ENCODE results near the gene C2orf76.
"Not testable (repeated sequence)": the region's sequence is repeated elsewhere in the genome, so short reads cannot be mapped to it uniquely, and the experiment has no call there.

Gene C2orf76

GRCh38 chr2:119393971-119394748 lies 27.5 kb upstream of the C2orf76 start:
- Histone ChIP-seq H3K4me1 (ENCODE audit: control insufficient read depth, insufficient read depth, low read length) (peaks cover 3% of the 10 kb centered on the region), H3K36me3 (ENCODE audit: control insufficient read depth, insufficient read depth, low read length) (no peaks in the 10 kb centered on the region), H3K4me3 (ENCODE audit: low read depth, low read length) (no peak overlapping the region), H3K27me3 (ENCODE audit: control insufficient read depth, insufficient read depth, low read length) (no peaks in the 10 kb centered on the region), H3K9me3 (ENCODE audit: control insufficient read depth, insufficient read depth, low read length) (no peaks in the 10 kb centered on the region), H3K9ac (ENCODE audit: low read depth, low read length) (no peak overlapping the region)

- H3K4me1 ChIP-seq (ENCODE audit: control insufficient read depth, insufficient read depth, low read length), result no peaks in the 10 kb centered on the region
- no peak overlapping the region for H3K9ac ChIP-seq (ENCODE audit: low read depth, low read length)
- no peak overlapping the region for H3K4me3 ChIP-seq (ENCODE audit: low read depth, low read length)
- no peaks in the 10 kb centered on the region for H3K36me3 ChIP-seq (ENCODE audit: control insufficient read depth, insufficient read depth, low read length)
- H3K27me3 ChIP-seq (ENCODE audit: control insufficient read depth, insufficient read depth, low read length), result no peaks in the 10 kb centered on the region
- no peaks in the 10 kb centered on the region for H3K9me3 ChIP-seq (ENCODE audit: control insufficient read depth, insufficient read depth, low read length)
Observed at GRCh38 chr2:119389615-119390306, 23.1 kb upstream of the C2orf76 start.

- no peak overlapping the region for H3K9ac ChIP-seq (ENCODE audit: low read depth, low read length)
- no peak overlapping the region for H3K4me3 ChIP-seq (ENCODE audit: low read depth, low read length)
- no peaks in the 10 kb centered on the region for H3K9me3 ChIP-seq (ENCODE audit: control insufficient read depth, insufficient read depth, low read length)
- H3K27me3 ChIP-seq (ENCODE audit: control insufficient read depth, insufficient read depth, low read length), result no peaks in the 10 kb centered on the region
- no peaks in the 10 kb centered on the region for H3K4me1 ChIP-seq (ENCODE audit: control insufficient read depth, insufficient read depth, low read length)
- H3K36me3 ChIP-seq (ENCODE audit: control insufficient read depth, insufficient read depth, low read length), result no peaks in the 10 kb centered on the region
Observed at GRCh38 chr2:119387381-119388129, 20.9 kb upstream of the C2orf76 start.

- Histone ChIP-seq H3K4me1 (ENCODE audit: control insufficient read depth, insufficient read depth, low read length) (no peaks in the 10 kb centered on the region), H3K4me3 (ENCODE audit: low read depth, low read length) (no peak overlapping the region), H3K9me3 (ENCODE audit: control insufficient read depth, insufficient read depth, low read length) (no peaks in the 10 kb centered on the region), H3K27me3 (ENCODE audit: control insufficient read depth, insufficient read depth, low read length) (no peaks in the 10 kb centered on the region), H3K36me3 (ENCODE audit: control insufficient read depth, insufficient read depth, low read length) (no peaks in the 10 kb centered on the region), H3K9ac (ENCODE audit: low read depth, low read length) (no peak overlapping the region)
Observed at GRCh38 chr2:119385466-119385865, 18.8 kb upstream of the C2orf76 start.

GRCh38 chr2:119384971-119385370 lies 18.3 kb upstream of the C2orf76 start:
- no peaks in the 10 kb centered on the region for H3K36me3 ChIP-seq (ENCODE audit: control insufficient read depth, insufficient read depth, low read length)
- H3K27me3 ChIP-seq (ENCODE audit: control insufficient read depth, insufficient read depth, low read length), result no peaks in the 10 kb centered on the region
- H3K9ac ChIP-seq (ENCODE audit: low read depth, low read length), result no peak overlapping the region
- no peaks in the 10 kb centered on the region for H3K4me1 ChIP-seq (ENCODE audit: control insufficient read depth, insufficient read depth, low read length)
- H3K9me3 ChIP-seq (ENCODE audit: control insufficient read depth, insufficient read depth, low read length), result no peaks in the 10 kb centered on the region
- no peak overlapping the region for H3K4me3 ChIP-seq (ENCODE audit: low read depth, low read length)

GRCh38 chr2:119383410-119384140 lies 16.9 kb upstream of the C2orf76 start:
- H3K9ac ChIP-seq (ENCODE audit: low read depth, low read length), result no peak overlapping the region
- H3K4me3 ChIP-seq (ENCODE audit: low read depth, low read length), result no peak overlapping the region
- no peaks in the 10 kb centered on the region for H3K4me1 ChIP-seq (ENCODE audit: control insufficient read depth, insufficient read depth, low read length)
- no peaks in the 10 kb centered on the region for H3K27me3 ChIP-seq (ENCODE audit: control insufficient read depth, insufficient read depth, low read length)
- H3K9me3 ChIP-seq (ENCODE audit: control insufficient read depth, insufficient read depth, low read length), result no peaks in the 10 kb centered on the region
- H3K36me3 ChIP-seq (ENCODE audit: control insufficient read depth, insufficient read depth, low read length), result no peaks in the 10 kb centered on the region

GRCh38 chr2:119378566-119378965 lies 11.9 kb upstream of the C2orf76 start:
- Histone ChIP-seq H3K9ac (ENCODE audit: low read depth, low read length) (no peak overlapping the region), H3K4me1 (ENCODE audit: control insufficient read depth, insufficient read depth, low read length) (no peaks in the 10 kb centered on the region), H3K4me3 (ENCODE audit: low read depth, low read length) (no peak overlapping the region), H3K9me3 (ENCODE audit: control insufficient read depth, insufficient read depth, low read length) (no peaks in the 10 kb centered on the region), H3K27me3 (ENCODE audit: control insufficient read depth, insufficient read depth, low read length) (no peaks in the 10 kb centered on the region), H3K36me3 (ENCODE audit: control insufficient read depth, insufficient read depth, low read length) (no peaks in the 10 kb centered on the region)

GRCh38 chr2:119377993-119378345 lies 11.3 kb upstream of the C2orf76 start:
- no peak overlapping the region for H3K9ac ChIP-seq (ENCODE audit: low read depth, low read length)
- H3K9me3 ChIP-seq (ENCODE audit: control insufficient read depth, insufficient read depth, low read length), result no peaks in the 10 kb centered on the region
- no peaks in the 10 kb centered on the region for H3K27me3 ChIP-seq (ENCODE audit: control insufficient read depth, insufficient read depth, low read length)
- H3K36me3 ChIP-seq (ENCODE audit: control insufficient read depth, insufficient read depth, low read length), result peaks cover 4% of the 10 kb centered on the region
- H3K4me1 ChIP-seq (ENCODE audit: control insufficient read depth, insufficient read depth, low read length), result no peaks in the 10 kb centered on the region
- no peak overlapping the region for H3K4me3 ChIP-seq (ENCODE audit: low read depth, low read length)

GRCh38 chr2:119377294-119377992 lies 10.8 kb upstream of the C2orf76 start:
- no peaks in the 10 kb centered on the region for H3K4me1 ChIP-seq (ENCODE audit: control insufficient read depth, insufficient read depth, low read length)
- H3K9me3 ChIP-seq (ENCODE audit: control insufficient read depth, insufficient read depth, low read length), result no peaks in the 10 kb centered on the region
- H3K4me3 ChIP-seq (ENCODE audit: low read depth, low read length), result no peak overlapping the region
- H3K36me3 ChIP-seq (ENCODE audit: control insufficient read depth, insufficient read depth, low read length), result peaks cover 10% of the 10 kb centered on the region
- H3K9ac ChIP-seq (ENCODE audit: low read depth, low read length), result no peak overlapping the region
- H3K27me3 ChIP-seq (ENCODE audit: control insufficient read depth, insufficient read depth, low read length), result no peaks in the 10 kb centered on the region

GRCh38 chr2:119376810-119377209 lies 10.2 kb upstream of the C2orf76 start:
- Histone ChIP-seq H3K4me1 (ENCODE audit: control insufficient read depth, insufficient read depth, low read length) (no peaks in the 10 kb centered on the region), H3K4me3 (ENCODE audit: low read depth, low read length) (no peak overlapping the region), H3K36me3 (ENCODE audit: control insufficient read depth, insufficient read depth, low read length) (peaks cover 14% of the 10 kb centered on the region), H3K9ac (ENCODE audit: low read depth, low read length) (no peak overlapping the region), H3K9me3 (ENCODE audit: control insufficient read depth, insufficient read depth, low read length) (no peaks in the 10 kb centered on the region), H3K27me3 (ENCODE audit: control insufficient read depth, insufficient read depth, low read length) (no peaks in the 10 kb centered on the region)

GRCh38 chr2:119376406-119376805 lies 9.8 kb upstream of the C2orf76 start:
- H3K4me1 ChIP-seq (ENCODE audit: control insufficient read depth, insufficient read depth, low read length); H3K4me3 ChIP-seq (ENCODE audit: low read depth, low read length); H3K27me3 ChIP-seq (ENCODE audit: control insufficient read depth, insufficient read depth, low read length); H3K9ac ChIP-seq (ENCODE audit: low read depth, low read length); H3K9me3 ChIP-seq (ENCODE audit: control insufficient read depth, insufficient read depth, low read length): not testable (repeated sequence)
- peaks cover 18% of the 10 kb centered on the region for H3K36me3 ChIP-seq (ENCODE audit: control insufficient read depth, insufficient read depth, low read length)
